ENCODE measurements around the gene LSM14B. TPM values are rescaled to one million over a fixed set of nuclear protein-coding genes. Genes with fewer than 3 reads are reported as not detected.

LSM14B gene
- total RNA-seq, 1 experiment from 2014 or later, result 61.5 TPM

DNA sequence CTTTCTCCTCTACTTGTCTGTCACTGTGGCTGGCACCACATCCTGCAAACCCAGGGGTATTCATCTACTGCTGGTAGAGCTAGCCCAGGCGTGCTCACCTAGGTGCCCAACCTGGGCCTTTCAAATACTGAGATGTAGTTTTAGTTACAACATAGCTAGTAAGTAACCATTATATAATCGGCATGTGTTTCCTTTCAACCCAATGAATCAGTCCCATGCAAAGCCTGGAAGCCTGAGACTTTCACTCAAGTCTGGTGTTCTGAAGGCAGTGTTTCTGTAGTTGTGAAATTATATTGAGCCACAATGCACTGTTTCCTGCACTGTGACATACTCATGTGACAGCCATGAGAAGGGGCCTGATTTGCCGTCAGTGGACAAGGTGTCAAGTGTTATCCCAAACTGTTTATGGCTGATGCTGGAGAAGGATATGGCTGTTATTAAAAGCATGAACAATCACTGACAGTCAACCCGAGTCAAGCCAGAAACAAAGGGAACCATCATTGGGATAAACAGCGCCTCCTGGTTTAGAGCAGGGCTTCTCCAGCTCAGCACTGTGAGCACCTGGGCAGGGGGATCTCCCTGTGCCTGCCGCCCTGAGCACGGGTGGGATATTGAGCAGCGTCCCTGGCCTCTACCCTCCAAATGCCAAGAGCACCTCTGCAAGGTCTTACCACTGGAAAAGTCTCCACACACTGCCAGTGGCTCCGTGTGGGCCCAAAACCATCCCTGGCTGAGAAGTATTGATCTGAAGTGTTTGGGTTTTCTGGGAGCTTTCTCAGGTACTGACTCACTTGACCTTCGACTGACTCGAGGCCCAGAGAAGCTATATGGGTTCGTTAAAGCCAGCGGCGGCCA lies 19.3 kb downstream of the LSM14B start:
- Histone ChIP-seq H3K9me2 (ENCODE audit: insufficient read depth) (no peaks in the 10 kb centered on the region), H3F3A (ENCODE audit: insufficient read depth, low read depth) (peaks cover 38% of the 10 kb centered on the region), H2AFZ (no peak overlapping the region), H3K27me3 (ENCODE audit: insufficient read depth, low read depth) (no peaks in the 10 kb centered on the region), H3K9me3 (ENCODE audit: insufficient read depth, low read depth) (no peaks in the 10 kb centered on the region), H3K36me3 (ENCODE audit: low read depth) (peaks cover 39% of the 10 kb centered on the region), H3K27ac (peak overlapping the region; percentile 26), H4K20me1 (ENCODE audit: insufficient read depth) (peaks cover 79% of the 10 kb centered on the region), H3K4me1 (replicated peaks; ENCODE audit: insufficient read depth) (peaks cover 26% of the 10 kb centered on the region), H3K4me2 (peak overlapping the region; percentile 99), H3K79me2 (ENCODE audit: low read depth) (peaks cover 65% of the 10 kb centered on the region), H3K4me3 (peak overlapping the region; percentile 98)
- ChIA-PET POLR2A (ENCODE audit: unreplicated experiment) (interaction anchor here (0.6 kb wide), 1 partner anchor 58 kb away, joined by 3 read pairs; no protein-coding TSS in a partner anchor), CTCF (interaction anchor here (0.8 to 0.9 kb wide), 2 partner anchors 13 to 131 kb away, joined by 3 read pairs; no protein-coding TSS in a partner anchor)
- BruUV-seq (replicated peaks), result TSS peak; percentile 48
- peak in 1 of 2 experiments; percentile 63 for DNase-seq
- intact Hi-C loops (cut with micrococcal nuclease; ENCODE audit: unreplicated experiment), result loop anchor here (5.0 kb wide), 1 partner anchor 216 kb away; no protein-coding TSS in a partner anchor
- TF ChIP-seq EZH2 (IDR thresholded peaks at IDR 0.05; ENCODE audit: low read depth), result no peak
- peak; percentile 51; the same call in 1 of the 2 replicates for TF ChIP-seq CTCF (conservative IDR thresholded peaks at IDR 0.05)

DNA sequence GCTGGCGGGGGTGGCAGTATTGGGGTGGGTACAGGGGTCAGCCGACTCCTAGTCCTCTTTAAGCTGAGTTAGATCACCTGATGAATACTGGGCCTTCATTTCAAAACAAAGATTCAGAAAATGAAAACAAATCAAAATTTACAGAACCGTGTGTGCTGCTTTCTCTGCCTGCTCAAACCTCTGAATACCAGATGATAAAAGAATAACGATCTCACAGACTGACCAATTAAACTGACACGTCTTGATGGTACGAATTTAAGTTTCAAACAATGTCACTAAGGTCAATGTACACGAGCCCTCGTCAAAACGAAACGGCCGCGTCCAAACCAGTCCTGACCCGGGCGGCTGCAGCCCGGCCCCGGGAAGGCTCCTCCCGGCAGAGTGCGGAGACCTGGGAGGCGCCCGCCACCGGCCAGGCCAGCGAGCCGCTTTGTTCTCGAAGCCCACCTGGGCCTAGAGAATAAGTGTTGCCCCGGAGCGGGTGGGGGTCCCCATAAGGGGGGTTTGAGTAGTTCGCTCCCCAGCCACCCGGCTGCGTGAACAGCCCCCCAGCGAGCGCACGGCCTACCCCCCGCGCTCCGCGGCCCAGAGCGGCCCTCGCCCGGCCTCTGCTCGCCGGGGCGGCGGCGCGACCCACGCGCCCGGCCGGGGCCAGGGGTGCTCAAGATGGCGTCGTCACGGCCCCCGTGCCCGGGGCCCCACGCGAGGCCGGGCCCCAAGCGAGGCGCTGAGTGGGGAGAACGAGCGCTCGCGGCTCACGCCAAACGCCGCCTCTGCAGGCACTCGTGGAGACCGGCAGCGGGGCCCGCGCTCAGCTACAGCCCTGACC lies 20.2 kb downstream of the LSM14B start:
- H3K79me2 ChIP-seq (ENCODE audit: low read depth), result peaks cover 74% of the 10 kb centered on the region
- TF ChIP-seq EZH2 (IDR thresholded peaks at IDR 0.05; ENCODE audit: low read depth) (no peak), CTCF (conservative IDR thresholded peaks at IDR 0.05) (no peak)
- ChIA-PET POLR2A (ENCODE audit: unreplicated experiment) (interaction anchor here (0.6 to 1.2 kb wide), 3 partner anchors 14 to 396 kb away, joined by 3 to 7 read pairs (median 4); no protein-coding TSS in a partner anchor), CTCF (interaction anchor here (0.8 to 0.9 kb wide), 2 partner anchors 12 to 131 kb away, joined by 3 read pairs; no protein-coding TSS in a partner anchor)
- H2AFZ ChIP-seq, result no peak overlapping the region; the same call in 1 of the 2 replicates
- intact Hi-C loops (cut with micrococcal nuclease; ENCODE audit: unreplicated experiment), result loop anchor here (1.0 to 5.0 kb wide), 4 partner anchors 20 to 215 kb away; partner anchors contain the start of genes LSM14B and OSBPL2
- peaks cover 26% of the 10 kb centered on the region for H3K4me1 ChIP-seq (replicated peaks; ENCODE audit: insufficient read depth)
- H3K4me3 ChIP-seq, result peak overlapping the region; percentile 98
- no peak for DNase-seq
- no peaks in the 10 kb centered on the region for H3K9me3 ChIP-seq (ENCODE audit: insufficient read depth, low read depth)
- peaks cover 33% of the 10 kb centered on the region for H3K36me3 ChIP-seq (ENCODE audit: low read depth)
- H3K27me3 ChIP-seq (ENCODE audit: insufficient read depth, low read depth), result no peaks in the 10 kb centered on the region
- H3F3A ChIP-seq (ENCODE audit: insufficient read depth, low read depth), result peaks cover 30% of the 10 kb centered on the region
- peak overlapping the region; percentile 99 for H3K4me2 ChIP-seq
- H3K27ac ChIP-seq, result peak overlapping the region; percentile 42
- BruUV-seq (replicated peaks), result no TSS peak
- H4K20me1 ChIP-seq (ENCODE audit: insufficient read depth), result peaks cover 81% of the 10 kb centered on the region
- no peaks in the 10 kb centered on the region for H3K9me2 ChIP-seq (ENCODE audit: insufficient read depth)
